ENCODE data around the gene TRERF1.

DNA sequence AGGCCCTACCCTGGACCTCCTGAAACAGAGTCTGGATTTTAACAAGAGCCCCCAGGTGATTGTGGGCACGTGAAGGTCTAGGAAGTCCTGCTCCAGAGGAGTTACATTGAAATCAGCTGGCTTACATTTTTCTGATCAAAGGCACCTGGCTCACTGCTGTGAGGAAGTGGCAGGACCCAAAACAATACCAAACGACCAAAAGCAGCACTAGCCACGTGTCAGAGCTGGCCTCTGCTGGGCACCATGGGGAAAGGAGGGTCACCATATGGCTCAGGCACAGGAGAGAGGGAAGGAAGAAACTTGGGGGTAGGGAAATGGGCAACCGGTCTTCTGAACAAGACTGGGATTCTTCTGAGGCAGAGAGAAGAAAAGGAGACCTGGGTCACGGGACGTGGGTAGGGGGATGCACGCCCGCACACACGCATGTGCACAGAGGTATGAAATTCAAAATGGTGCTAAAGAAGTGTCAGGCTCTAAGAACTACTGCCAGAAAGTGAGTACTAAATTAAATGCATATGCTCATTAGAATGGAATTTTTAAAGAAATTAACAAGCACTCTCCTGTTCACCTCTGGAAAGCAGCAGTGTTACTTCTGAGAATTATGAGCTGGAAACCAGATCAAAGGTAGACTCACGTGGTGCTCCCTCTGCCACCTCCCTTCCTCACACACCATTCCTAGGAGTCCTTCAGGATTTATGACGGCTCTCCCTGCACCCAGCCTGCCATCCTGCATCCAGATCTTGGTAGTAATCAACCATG lies 113.6 kb downstream of the TRERF1 start:
- TF ChIP-seq, protein P1, sequence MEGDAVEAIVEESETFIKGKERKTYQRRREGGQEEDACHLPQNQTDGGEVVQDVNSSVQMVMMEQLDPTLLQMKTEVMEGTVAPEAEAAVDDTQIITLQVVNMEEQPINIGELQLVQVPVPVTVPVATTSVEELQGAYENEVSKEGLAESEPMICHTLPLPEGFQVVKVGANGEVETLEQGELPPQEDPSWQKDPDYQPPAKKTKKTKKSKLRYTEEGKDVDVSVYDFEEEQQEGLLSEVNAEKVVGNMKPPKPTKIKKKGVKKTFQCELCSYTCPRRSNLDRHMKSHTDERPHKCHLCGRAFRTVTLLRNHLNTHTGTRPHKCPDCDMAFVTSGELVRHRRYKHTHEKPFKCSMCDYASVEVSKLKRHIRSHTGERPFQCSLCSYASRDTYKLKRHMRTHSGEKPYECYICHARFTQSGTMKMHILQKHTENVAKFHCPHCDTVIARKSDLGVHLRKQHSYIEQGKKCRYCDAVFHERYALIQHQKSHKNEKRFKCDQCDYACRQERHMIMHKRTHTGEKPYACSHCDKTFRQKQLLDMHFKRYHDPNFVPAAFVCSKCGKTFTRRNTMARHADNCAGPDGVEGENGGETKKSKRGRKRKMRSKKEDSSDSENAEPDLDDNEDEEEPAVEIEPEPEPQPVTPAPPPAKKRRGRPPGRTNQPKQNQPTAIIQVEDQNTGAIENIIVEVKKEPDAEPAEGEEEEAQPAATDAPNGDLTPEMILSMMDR (IDR thresholded peaks at IDR 0.05; ENCODE audit: low read length): no peak
- TF ChIP-seq EZH2 (optimal IDR thresholded peaks at IDR 0.05; ENCODE audit: low read depth, low read length) (no peak), EZH2phosphoT487 (IDR thresholded peaks at IDR 0.05; ENCODE audit: low read length) (no peak)

All from MM.1S (cell line).